AG10803 (cell line): ENCODE data around the gene PITPNM2.

Experiments
- DNase-seq: peaks from one replicate; pipeline ENCODE4 v3.0.0; 2010; ENCODE audit warnings: low read depth
- H3K4me3 ChIP-seq: 2 replicates; pipeline ENCODE4 v1.5.1; 2011; ENCODE audit warnings: mild to moderate bottlenecking, low read length, control low read depth
- CTCF ChIP-seq: conservative IDR thresholded peaks from 2 replicates; pipeline ENCODE4 v1.5.1; 2011; ENCODE audit warnings: mild to moderate bottlenecking, low read length, control low read depth, inconsistent platforms

The PITPNM2 gene

GRCh38 chr12:123111498-123112165, 39.3 kb downstream of the PITPNM2 start:
- DNase-seq = no peak
- H3K4me3 ChIP-seq = no peak overlapping the region
- TF ChIP-seq CTCF = no peak

DNA sequence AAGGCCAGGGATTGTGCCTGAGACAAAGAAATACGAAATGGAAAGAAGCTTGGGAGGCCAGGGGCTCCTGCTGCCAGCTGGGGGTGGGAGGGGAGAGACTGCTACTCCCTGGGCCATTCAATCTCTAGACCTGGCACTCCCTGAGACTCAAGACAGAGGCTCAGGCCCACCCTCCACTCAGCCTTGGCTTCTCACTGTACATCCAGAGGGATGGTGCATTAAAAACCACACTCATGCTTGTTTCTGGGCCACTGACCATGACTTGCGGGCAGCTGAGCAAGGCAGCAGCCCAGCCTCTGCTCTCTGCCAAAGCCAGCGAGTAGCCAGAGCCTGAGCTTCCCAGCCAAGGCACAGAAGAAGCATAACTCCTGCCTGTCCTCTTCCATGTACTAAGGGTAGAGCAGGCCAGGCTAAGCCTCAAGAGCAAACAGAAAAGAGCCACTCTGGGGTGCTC, 41.5 kb downstream of the PITPNM2 start:
- H3K4me3 ChIP-seq = no peak overlapping the region
- no peak for TF ChIP-seq CTCF
- DNase-seq = no peak

DNA sequence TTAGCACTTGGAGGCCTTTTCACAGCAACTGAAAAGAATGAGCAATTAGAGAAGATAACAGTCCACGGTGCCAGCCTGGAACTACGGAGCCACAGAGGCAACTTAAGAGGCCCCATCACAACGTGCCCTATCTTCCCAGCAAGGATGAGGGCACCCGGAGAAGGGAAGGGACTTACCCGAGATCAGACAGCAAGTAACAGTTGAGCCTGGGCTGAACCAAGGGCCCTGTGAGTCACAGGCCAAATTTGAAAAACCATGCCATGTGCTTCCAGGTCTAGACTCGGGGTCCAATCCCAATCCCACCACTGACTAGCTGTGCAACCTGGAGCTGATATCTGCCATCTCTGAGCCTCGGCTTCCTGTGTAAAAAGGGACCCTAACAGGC, 42.2 kb downstream of the PITPNM2 start:
- no peak for DNase-seq
- no peak for TF ChIP-seq CTCF
- H3K4me3 ChIP-seq = no peak overlapping the region

DNA sequence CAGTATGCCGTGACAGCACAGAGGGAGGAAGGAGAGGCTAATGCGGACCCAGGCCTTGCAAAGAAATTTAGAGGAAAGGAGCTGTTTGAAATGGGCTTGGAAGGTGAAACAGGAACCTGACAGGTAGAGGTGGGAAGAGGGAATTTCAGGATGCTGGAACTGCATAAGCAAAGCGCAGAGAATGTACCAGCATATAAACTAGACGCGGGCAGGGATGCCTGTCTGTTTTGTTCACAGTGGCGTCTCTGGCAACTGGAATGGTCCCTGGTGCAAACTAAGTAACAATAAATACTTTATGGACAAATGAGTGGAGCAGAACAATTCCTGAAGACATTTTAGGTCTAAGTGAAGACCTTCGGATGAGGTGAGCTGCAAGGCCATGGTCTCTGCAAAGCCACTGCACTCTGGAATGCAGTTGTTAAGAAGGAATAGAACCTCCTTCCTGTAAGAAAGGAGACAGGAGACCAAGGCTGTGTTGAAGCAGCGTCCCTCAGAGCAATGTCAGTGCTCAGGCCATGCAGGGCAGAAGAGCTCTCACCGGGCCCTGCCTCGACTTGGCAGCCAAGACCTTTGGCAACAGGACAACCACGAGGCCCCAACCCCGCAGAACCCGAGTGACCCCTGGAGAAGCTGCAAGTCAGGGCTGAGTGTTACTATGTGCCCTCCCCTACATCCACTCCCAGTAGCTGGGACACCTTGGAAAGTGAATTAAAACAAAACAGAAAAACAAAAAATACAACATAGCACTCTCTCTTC, 42.8 kb downstream of the PITPNM2 start:
- no peak overlapping the region for H3K4me3 ChIP-seq
- no peak for DNase-seq
- no peak for TF ChIP-seq CTCF

- TF ChIP-seq CTCF = no peak
- no peak for DNase-seq
- H3K4me3 ChIP-seq = no peak overlapping the region
Measured at GRCh38 chr12:123106640-123107359, 44.1 kb downstream of the PITPNM2 start.

DNA sequence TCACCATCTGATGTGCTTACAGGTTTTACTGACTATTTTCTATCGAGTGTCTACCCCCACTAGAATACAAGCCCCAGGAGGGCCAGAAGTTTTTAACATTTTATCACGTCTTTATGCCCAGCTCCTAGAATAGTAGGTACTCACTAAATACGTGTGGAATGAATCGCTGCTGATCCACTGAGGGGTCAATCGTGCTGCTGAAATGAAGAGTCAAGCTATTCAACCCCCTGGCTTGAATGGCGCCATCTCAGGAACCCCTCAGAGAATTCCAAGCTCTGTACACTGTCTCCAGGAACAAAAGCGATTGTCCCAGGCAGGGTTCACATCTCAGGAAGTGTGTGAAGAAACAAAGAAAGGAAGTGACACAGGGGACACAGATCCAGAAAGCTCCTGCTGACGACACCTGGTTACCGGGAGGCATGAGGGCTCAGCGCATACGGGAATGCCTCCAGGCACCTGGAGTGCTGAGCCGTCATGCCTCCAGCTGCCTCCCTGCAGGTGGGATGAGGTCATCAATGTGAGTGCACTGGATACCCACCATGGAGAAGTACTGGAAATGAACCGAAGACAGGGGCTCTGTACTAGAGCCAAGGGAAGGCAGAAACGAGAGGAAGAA, 45.6 kb downstream of the PITPNM2 start:
- H3K4me3 ChIP-seq = no peak overlapping the region
- no peak for TF ChIP-seq CTCF
- DNase-seq = no peak
